Measurements from ENCODE around the gene RAP1GAP. TPM values are rescaled to one million over a fixed set of nuclear protein-coding genes. Genes with fewer than 3 reads are reported as not detected.

Gene RAP1GAP
- total and polyA plus RNA-seq, 2 of the 13 experiments (the other 11 are each of a cell fraction or from before 2014, with no cell fraction given): 11.9 to 37.5 TPM

- TF ChIP-seq CEBPG (CRISPR knock-in tag; IDR thresholded peaks at IDR 0.05): peak; percentile 36; the same call in 1 of the 2 replicates
- no peak; the same call in 1 of the 2 replicates for TF ChIP-seq PBX3 (CRISPR knock-in tag; IDR thresholded peaks at IDR 0.05; ENCODE audit: borderline replicate concordance)
- peak; percentile 100 for TF ChIP-seq ZSCAN9 (CRISPR knock-in tag; IDR thresholded peaks at IDR 0.05; ENCODE audit: borderline replicate concordance)
- no peak for TF ChIP-seq PCBP2 (optimal IDR thresholded peaks at IDR 0.05; ENCODE audit: low read depth, low read length, poor library complexity, severe bottlenecking)
- TF ChIP-seq BATF2 (CRISPR knock-in tag; IDR thresholded peaks at IDR 0.05): peak; percentile 77; the same call in 1 of the 2 replicates
- TF ChIP-seq SIN3A (IDR thresholded peaks at IDR 0.05; ENCODE audit: borderline replicate concordance, low read depth, low read length): peak; percentile 88; the same call in 1 of the 2 replicates
- TF ChIP-seq ZBTB21 (CRISPR knock-in tag; IDR thresholded peaks at IDR 0.05): peak; percentile 67; the same call in 1 of the 2 replicates
- TF ChIP-seq ELF3 (CRISPR knock-in tag; IDR thresholded peaks at IDR 0.05): peak; percentile 88
- peak; percentile 80 for TF ChIP-seq TEAD3 (CRISPR knock-in tag; optimal IDR thresholded peaks at IDR 0.05; ENCODE audit: borderline replicate concordance)
- TF ChIP-seq IRF9 (CRISPR knock-in tag; IDR thresholded peaks at IDR 0.05; ENCODE audit: borderline replicate concordance): peak; percentile 95; the same call in 1 of the 2 replicates
- 0 out of 2 replicates have a peak, but pooled peaks have one; percentile 19 for TF ChIP-seq ZNF318 (CRISPR knock-in tag; IDR thresholded peaks at IDR 0.05)
- TF ChIP-seq GMEB2 (CRISPR knock-in tag; IDR thresholded peaks at IDR 0.05; ENCODE audit: low read depth): no peak
- TF ChIP-seq ZFP62 (CRISPR knock-in tag; IDR thresholded peaks at IDR 0.05): no peak
- no peak for TF ChIP-seq PRPF4 (IDR thresholded peaks at IDR 0.05; ENCODE audit: low read depth, low read length, poor library complexity, severe bottlenecking)
- TF ChIP-seq CHCHD3 (CRISPR knock-in tag; IDR thresholded peaks at IDR 0.05): peak; percentile 94
- peak; percentile 91; the same call in 1 of the 2 replicates for TF ChIP-seq ZNF879 (CRISPR knock-in tag; IDR thresholded peaks at IDR 0.05)
Observed at GRCh38 chr1:21659099-21659923, 9.8 kb downstream of the RAP1GAP start (continued).

All from HepG2 (cell line).